Activated T-cell treated with anti-CD3 and anti-CD28 coated beads, Interleukin-2, amount 50 U/mL, for 4 hours (primary cell): ENCODE results near the gene ABCA9. TPM values are rescaled to one million over a fixed set of nuclear protein-coding genes. Genes with fewer than 3 reads are reported as not detected.

Source experiments
- ATAC-seq, 2 donors: fragments of 200-7000 bp; cut with Tn5 transposase; one replicate each; pipeline ENCODE4 v1.10.0; 2021
- DNase-seq: peaks from one replicate; pipeline ENCODE4 v3.0.0-alpha.2; 2020
- H3K27me3 Mint-ChIP-seq: one replicate; pipeline ENCODE4 v1.8.0; 2021; ENCODE audit warnings: low read depth, mixed read lengths
- H3K36me3 Mint-ChIP-seq: one replicate; pipeline ENCODE4 v1.8.0; 2022; ENCODE audit warnings: mixed read lengths; ENCODE audit not compliant: insufficient read depth
- H3K4me1 Mint-ChIP-seq: one replicate; pipeline ENCODE4 v1.8.0; 2021; ENCODE audit warnings: low read depth, mixed read lengths
- H3K4me3 Mint-ChIP-seq: one replicate; pipeline ENCODE4 v1.8.0; 2021; ENCODE audit warnings: mild to moderate bottlenecking, moderate library complexity, mixed read lengths
- H3K9me3 Mint-ChIP-seq: one replicate; pipeline ENCODE4 v1.8.0; 2021; ENCODE audit warnings: mixed read lengths
- total RNA-seq, 3 donors: library from RNA; stranded (reverse); gene quantifications; one replicate each; pipeline ENCODE4 v1.2.1, GENCODE V29; 2021

ABCA9 gene, protein sequence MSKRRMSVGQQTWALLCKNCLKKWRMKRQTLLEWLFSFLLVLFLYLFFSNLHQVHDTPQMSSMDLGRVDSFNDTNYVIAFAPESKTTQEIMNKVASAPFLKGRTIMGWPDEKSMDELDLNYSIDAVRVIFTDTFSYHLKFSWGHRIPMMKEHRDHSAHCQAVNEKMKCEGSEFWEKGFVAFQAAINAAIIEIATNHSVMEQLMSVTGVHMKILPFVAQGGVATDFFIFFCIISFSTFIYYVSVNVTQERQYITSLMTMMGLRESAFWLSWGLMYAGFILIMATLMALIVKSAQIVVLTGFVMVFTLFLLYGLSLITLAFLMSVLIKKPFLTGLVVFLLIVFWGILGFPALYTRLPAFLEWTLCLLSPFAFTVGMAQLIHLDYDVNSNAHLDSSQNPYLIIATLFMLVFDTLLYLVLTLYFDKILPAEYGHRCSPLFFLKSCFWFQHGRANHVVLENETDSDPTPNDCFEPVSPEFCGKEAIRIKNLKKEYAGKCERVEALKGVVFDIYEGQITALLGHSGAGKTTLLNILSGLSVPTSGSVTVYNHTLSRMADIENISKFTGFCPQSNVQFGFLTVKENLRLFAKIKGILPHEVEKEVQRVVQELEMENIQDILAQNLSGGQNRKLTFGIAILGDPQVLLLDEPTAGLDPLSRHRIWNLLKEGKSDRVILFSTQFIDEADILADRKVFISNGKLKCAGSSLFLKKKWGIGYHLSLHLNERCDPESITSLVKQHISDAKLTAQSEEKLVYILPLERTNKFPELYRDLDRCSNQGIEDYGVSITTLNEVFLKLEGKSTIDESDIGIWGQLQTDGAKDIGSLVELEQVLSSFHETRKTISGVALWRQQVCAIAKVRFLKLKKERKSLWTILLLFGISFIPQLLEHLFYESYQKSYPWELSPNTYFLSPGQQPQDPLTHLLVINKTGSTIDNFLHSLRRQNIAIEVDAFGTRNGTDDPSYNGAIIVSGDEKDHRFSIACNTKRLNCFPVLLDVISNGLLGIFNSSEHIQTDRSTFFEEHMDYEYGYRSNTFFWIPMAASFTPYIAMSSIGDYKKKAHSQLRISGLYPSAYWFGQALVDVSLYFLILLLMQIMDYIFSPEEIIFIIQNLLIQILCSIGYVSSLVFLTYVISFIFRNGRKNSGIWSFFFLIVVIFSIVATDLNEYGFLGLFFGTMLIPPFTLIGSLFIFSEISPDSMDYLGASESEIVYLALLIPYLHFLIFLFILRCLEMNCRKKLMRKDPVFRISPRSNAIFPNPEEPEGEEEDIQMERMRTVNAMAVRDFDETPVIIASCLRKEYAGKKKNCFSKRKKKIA (N-terminal part only)
- not detected for total RNA-seq

DNA sequence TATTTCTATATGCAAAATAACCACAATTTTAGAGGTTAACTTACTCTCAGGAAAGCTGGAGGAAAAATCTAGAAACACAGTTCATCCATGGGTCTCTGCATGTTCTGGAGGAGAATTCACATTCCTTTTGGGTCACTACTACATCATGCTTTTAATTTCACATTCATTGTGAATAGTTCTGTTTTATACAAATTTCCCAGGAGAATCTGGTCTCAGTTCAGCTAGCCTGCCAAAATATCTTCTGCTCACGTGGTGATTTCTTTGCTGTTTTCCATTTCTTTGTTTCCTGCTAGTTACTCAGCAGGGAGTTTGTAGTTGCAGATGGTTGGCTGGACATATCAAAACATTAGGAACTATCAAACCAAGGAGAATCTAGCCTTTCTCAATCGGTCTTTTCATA is at the start of gene ABCA9:
Gene ABCA9, minus strand, starts transcription at position 106 of the 400 bp plus-strand sequence. CDS start 9,801 bp downstream, outside the sequence.
- DNase-seq (no peak), ATAC-seq (no peak)
- peaks cover 19% of the 10 kb centered on the region for H3K9me3 Mint-ChIP-seq
- peaks cover 8% of the 10 kb centered on the region for H3K4me1 Mint-ChIP-seq
- peaks cover 9% of the 10 kb centered on the region for H3K27me3 Mint-ChIP-seq
- no peak within 1 kb of the TSS for H3K4me3 Mint-ChIP-seq
- peaks cover 1% of the 10 kb centered on the region for H3K36me3 Mint-ChIP-seq

DNA sequence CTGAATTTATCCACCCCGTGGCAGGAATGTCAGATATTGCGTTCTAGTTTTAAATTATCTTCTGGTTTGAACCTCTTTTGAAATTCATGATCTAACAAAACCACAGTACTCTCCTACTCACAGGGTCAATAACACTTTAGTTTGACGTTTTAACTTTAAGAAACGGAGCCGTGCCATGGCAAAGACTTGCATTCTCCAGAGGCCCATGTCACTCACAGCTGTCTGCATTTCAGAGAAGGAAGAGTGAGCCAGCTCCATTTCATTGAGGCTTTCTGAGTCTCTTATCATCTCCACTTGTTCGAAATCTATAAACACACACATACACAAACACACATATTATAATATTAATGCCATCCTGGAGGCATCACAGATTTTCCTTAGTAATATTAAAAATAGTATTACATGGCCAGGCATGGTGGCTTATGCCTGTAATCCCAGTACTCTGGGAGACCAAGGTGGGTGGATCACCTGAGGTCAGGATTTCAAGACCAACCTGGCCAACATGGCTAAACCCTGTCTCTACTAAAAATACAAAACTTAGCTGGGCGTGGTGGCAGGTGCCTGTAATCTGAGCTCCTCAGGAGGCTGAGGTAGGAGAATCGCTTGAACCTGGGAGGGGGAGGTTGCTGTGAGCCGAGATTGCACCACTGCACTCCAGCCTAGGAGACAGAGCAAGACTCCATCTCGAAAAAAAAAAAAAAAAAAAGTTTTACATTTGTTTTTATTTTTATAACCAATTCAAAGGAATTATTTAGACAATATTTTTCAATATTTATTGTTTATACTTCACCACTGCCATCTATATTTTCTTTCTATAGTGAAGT is 45.4 kb upstream of the ABCA9 start:
- Mint-ChIP-seq H3K9me3 (no peaks in the 10 kb centered on the region), H3K4me3 (no peak overlapping the region), H3K36me3 (no peaks in the 10 kb centered on the region), H3K4me1 (no peaks in the 10 kb centered on the region), H3K27me3 (no peaks in the 10 kb centered on the region)
- ATAC-seq (no peak), DNase-seq (no peak)

DNA sequence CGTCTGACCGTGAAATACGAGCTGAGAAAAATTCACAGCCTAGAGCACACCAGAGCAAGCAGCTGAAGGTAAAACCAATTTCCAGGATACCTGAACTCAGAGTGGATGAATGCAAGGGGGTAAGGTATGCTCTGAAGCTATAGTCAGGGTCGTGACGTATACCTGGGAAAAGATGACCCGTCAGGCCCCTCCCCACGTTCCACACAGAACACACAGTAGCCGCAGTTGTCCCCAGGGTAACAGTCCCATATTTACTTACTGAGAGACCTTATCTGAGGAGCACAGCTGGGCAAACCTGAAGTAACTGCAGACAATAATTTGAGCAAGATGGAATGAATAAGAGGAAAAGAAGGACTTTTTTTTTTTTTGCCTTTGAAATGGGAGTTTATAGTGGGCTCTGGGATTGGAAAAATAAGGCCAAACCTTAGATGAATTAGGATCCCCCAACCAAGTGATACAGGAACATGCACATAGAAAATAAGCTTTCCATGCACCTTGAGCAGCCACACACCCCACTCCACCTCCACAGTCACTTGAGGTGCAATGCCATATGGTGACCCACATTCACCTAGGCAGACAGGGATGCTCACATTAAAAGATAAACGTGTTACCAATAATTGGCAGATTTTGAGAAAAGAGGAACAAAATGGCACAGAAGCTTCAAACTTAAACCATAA is 43.0 kb upstream of the ABCA9 start:
- Mint-ChIP-seq H3K36me3 (no peaks in the 10 kb centered on the region), H3K4me3 (no peak overlapping the region), H3K4me1 (no peaks in the 10 kb centered on the region), H3K27me3 (no peaks in the 10 kb centered on the region), H3K9me3 (no peaks in the 10 kb centered on the region)
- no peak for ATAC-seq
- DNase-seq, result no peak

DNA sequence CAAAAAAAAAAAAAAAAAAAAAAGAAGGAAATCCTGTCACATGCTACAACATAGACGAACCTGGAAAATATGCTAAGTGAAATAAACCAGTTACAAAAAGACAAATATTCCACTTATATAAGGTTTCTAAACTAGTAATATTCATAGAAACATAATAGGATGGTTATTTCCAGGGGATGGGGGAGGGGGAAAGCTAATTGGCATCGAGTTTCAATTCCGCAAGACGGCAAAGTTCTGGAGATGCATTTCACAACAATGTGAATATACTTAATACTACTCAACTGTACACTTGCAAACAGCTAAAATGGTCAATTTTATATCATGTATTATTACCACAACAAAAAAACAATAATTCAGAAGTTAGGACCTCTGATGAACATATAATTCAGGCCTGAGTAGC is 37.9 kb upstream of the ABCA9 start:
- Mint-ChIP-seq H3K36me3 (no peaks in the 10 kb centered on the region), H3K4me1 (no peaks in the 10 kb centered on the region), H3K27me3 (no peaks in the 10 kb centered on the region), H3K4me3 (no peak overlapping the region), H3K9me3 (no peaks in the 10 kb centered on the region)
- DNase-seq, result no peak
- ATAC-seq, result no peak

DNA sequence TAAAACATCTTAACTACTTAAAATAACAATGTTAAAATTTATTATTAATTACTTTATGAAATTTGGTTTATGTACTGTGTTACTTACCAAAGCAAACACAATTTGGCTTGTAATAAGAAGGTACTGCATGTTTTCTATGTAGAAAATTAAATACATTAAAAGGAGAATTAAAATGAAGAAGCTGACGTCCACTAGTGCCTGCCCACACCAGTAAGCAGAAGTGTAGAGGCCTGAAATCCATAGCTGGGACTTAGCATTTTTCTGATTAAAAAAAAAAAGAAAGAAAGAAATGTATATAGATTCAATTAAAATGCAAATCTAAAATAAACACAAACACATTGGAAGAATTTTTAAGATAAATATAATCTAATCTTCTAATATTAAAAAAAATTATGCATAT is 35.8 kb upstream of the ABCA9 start:
- no peak for DNase-seq
- Mint-ChIP-seq H3K4me3 (no peak overlapping the region), H3K27me3 (no peaks in the 10 kb centered on the region), H3K4me1 (peaks cover 4% of the 10 kb centered on the region), H3K36me3 (no peaks in the 10 kb centered on the region), H3K9me3 (no peaks in the 10 kb centered on the region)
- no peak for ATAC-seq

DNA sequence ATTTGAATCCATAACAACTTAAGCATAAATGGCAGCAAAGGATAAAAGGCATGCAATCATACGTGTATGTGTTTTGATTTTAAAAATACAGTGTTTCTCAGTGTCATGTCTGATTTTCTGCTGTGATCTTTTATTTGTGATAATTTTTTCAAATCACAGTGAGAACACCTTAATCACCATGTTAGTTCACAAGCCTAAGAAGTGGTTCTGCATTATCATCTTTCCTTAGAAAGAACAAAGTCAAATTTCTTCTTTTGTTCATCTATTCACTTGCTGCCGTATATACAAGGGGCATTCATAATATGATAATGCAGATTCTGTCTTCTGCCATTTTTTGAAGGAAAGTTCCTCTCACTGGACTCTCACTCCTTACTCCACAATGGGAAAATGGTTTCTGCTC is 33.3 kb upstream of the ABCA9 start:
- no peaks in the 10 kb centered on the region for H3K36me3 Mint-ChIP-seq
- no peak for ATAC-seq

DNA sequence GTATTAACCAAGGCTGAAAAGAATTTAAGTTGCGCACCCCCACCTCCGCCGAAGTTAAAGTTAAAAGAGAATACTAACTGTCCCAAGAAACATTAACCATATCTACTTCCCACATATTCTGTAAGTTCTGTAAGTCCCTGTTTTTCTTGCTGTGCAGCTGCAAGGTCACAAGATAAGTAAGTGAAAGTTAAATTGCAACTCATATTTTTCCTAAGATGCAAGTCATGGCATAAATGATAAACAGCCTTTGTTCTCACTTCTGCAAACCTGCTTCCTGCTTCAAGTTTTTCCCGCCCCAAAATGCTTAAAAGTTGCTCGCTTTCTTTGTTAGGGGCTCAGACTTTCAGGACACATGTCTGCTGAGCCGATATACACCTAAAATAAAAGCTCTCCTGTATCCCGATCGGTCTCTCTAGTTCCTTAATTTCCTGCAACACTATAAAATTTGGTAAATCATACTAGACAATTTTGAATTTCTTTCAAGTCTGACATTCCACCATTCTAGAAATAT is 32.6 kb upstream of the ABCA9 start:
- Mint-ChIP-seq H3K36me3 (no peaks in the 10 kb centered on the region), H3K4me3 (no peak overlapping the region), H3K9me3 (no peaks in the 10 kb centered on the region), H3K4me1 (peaks cover 4% of the 10 kb centered on the region), H3K27me3 (no peaks in the 10 kb centered on the region)
- DNase-seq (no peak), ATAC-seq (no peak)

More for the DNA sequence above, 33.3 kb upstream of the ABCA9 start:
- Mint-ChIP-seq H3K9me3 (no peaks in the 10 kb centered on the region), H3K4me3 (no peak overlapping the region), H3K27me3 (no peaks in the 10 kb centered on the region), H3K4me1 (peaks cover 4% of the 10 kb centered on the region)
- DNase-seq, result no peak

DNA sequence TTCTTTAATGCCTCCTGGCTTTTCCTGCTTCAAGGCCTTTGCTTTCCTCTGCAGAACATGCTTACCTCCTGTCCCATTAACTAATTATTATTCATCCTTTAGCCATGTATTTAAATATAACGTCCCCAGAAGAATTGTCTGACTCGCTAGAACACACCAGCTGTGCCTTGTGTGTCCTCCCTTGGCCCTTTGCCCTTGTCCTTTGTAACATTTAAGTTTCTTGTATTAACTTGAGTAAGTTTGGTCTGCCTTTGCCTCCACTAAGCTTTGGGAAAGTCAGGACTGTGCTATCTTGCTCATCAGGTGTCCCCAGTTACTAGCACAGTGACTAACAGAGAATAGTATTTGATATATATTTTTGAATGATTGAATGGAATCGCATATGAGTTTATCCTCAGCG is 29.6 kb upstream of the ABCA9 start:
- DNase-seq (no peak), ATAC-seq (no peak)
- Mint-ChIP-seq H3K4me1 (peaks cover 4% of the 10 kb centered on the region), H3K36me3 (no peaks in the 10 kb centered on the region), H3K9me3 (no peaks in the 10 kb centered on the region), H3K4me3 (no peak overlapping the region), H3K27me3 (no peaks in the 10 kb centered on the region)

DNA sequence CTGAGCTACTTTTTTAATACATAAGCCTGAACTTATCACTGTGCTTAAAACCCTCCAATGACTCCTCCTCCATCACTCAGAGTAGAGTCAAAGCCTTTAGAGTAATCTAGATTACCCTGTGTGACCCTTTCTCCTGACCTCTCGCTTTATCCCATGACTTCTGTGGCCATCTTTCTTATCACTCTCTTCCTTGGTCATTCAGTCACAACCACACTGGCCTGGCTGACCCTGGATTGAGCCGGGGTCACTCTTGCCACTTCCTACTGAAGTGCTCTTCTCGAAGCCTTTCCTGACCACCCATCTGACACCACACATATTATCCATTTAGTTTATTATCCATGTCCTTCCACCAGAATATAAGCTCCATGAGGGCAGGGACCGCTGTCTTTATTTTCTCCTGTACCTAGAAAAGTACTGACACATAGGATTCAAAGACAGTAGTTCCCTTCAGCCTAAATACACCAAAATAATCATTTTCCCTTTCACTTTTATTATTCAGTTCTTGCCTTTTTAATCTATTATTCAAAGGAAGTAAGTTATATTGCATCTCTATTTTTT is 28.0 kb upstream of the ABCA9 start:
- H3K9me3 Mint-ChIP-seq, result no peaks in the 10 kb centered on the region
- ATAC-seq, result no peak
- H3K4me1 Mint-ChIP-seq, result peaks cover 4% of the 10 kb centered on the region

DNA sequence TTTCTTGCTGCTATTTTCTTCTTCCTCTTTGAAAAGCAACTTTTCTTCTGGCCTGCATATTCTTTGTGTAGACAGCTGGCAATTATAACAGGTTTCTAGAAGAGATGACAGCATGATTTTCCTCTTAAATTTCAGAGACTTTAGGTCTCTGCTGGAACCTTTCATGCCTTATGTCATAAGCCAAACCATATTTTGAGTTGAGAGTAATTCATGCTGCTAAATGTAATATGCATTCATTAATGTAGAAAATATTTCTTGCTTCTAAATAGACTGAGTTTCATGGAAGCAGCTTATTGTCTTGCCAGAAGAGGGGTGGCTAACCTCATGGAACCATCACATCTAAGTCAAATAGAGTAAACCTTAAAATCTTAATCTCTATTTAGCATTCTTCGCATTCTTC is 25.9 kb upstream of the ABCA9 start:
- DNase-seq (no peak), ATAC-seq (no peak)
- Mint-ChIP-seq H3K4me3 (no peak overlapping the region), H3K27me3 (no peaks in the 10 kb centered on the region), H3K4me1 (no peaks in the 10 kb centered on the region), H3K9me3 (no peaks in the 10 kb centered on the region), H3K36me3 (no peaks in the 10 kb centered on the region)

More for the DNA sequence above, 28.0 kb upstream of the ABCA9 start:
- no peak for DNase-seq
- no peak overlapping the region for H3K4me3 Mint-ChIP-seq
- H3K27me3 Mint-ChIP-seq, result no peaks in the 10 kb centered on the region
- no peaks in the 10 kb centered on the region for H3K36me3 Mint-ChIP-seq

DNA sequence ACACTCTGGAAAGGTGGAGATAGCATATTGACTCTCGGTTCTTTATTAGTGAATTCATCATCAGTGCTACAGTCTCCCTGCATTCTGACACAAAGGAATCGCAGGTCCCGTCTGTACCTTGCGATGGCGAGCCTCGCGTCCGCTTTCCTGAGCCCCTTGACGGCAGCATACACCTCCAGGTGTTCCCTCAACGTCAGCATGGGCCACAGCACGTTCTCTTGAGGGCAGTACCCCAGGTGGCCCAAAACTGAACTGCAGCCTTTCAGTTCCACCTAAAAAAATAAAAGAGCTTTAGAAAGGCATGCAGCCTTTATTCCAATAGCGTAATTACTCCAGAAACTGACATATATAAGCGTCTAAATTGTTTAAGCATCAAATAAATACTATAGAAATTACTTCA is 24.2 kb upstream of the ABCA9 start:
- DNase-seq (no peak), ATAC-seq (no peak)
- Mint-ChIP-seq H3K4me1 (no peaks in the 10 kb centered on the region), H3K9me3 (no peaks in the 10 kb centered on the region), H3K27me3 (no peaks in the 10 kb centered on the region), H3K4me3 (no peak overlapping the region), H3K36me3 (no peaks in the 10 kb centered on the region)

DNA sequence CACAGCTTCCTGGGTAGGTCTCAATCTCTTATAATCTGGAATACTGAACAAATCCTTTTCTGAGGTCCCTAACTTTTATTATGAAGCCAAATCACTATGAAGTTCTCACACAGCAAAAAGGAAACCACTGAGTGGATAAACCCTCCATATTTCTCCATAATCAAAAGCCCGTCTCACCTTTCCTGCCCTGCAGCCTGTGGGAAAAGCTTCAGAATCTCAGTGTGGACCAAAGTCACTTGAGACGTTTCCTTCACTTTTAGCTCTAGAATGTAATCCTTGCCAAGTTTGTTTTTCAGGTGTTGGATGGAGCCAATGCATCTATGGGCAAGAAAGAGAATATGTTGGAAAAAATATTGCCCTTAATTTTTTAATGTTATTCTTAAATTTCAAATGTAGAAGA is 22.0 kb upstream of the ABCA9 start:
- no peaks in the 10 kb centered on the region for H3K4me1 Mint-ChIP-seq
- no peaks in the 10 kb centered on the region for H3K36me3 Mint-ChIP-seq
- no peaks in the 10 kb centered on the region for H3K9me3 Mint-ChIP-seq
- no peak overlapping the region for H3K4me3 Mint-ChIP-seq
- no peak for DNase-seq
- no peaks in the 10 kb centered on the region for H3K27me3 Mint-ChIP-seq
- no peak for ATAC-seq

DNA sequence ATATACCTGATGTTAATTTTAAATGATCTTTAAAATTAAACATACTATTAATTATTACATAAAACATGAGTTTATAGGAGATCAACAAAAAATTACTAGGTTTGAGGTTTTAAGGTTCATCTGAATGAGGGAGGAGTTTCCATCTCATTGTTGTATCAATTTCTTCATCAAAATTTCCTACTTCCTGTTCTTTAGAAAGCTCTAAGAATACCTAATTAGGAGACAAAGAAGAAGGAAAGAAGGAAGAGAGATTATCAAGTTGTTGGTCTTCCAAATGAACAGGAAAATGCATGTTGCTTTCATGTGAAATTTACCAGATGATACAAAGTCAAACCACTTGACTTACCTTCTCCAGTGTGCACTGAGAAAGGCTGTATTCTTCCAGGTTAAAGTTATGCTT is 18.1 kb upstream of the ABCA9 start:
- H3K27me3 Mint-ChIP-seq, result no peaks in the 10 kb centered on the region
- ATAC-seq (no peak), DNase-seq (no peak)
- H3K4me1 Mint-ChIP-seq, result no peaks in the 10 kb centered on the region
- H3K9me3 Mint-ChIP-seq, result peaks cover 3% of the 10 kb centered on the region
- H3K4me3 Mint-ChIP-seq, result no peak overlapping the region
- peaks cover 2% of the 10 kb centered on the region for H3K36me3 Mint-ChIP-seq
